Naive thymus-derived CD4-positive, alpha-beta T cell (primary cell): ENCODE data around the gene RORB. TPM values are rescaled to one million over a fixed set of nuclear protein-coding genes. Genes with fewer than 3 reads are reported as not detected.

Experiments
- ATAC-seq: fragments of 150-1000 bp; cut with Tn5 transposase; 2 replicates; pipeline ENCODE4 v1.10.0; 2021; ENCODE audit warnings: mild to moderate bottlenecking, moderate library complexity
- CTCF ChIA-PET: fragments of 350-600 bp; sonication (Branson Sonifier 250); formaldehyde crosslinking; loops from one replicate; lab custom pipeline; 2021; ENCODE audit warnings: antibody characterized with exemption; lab: Charles Lee
- POLR2A ChIA-PET: fragments of 350-600 bp; sonication (Branson Sonifier 250); formaldehyde crosslinking; loops from one replicate; lab custom pipeline; 2021; ENCODE audit warnings: antibody characterized with exemption, inconsistent platforms; lab: Charles Lee
- DNase-seq, 9 donors: peaks; one replicate each; pipeline versions ENCODE4 v3.0.0 to v3.0.0-alpha.2; 2020 to 2022; ENCODE audit warnings: mixed read lengths in 1 of 9
- H3K27ac ChIP-seq: one replicate; pipeline ENCODE4 v1.7.0; 2013; ENCODE audit warnings: mild to moderate bottlenecking, low read depth, low read length, moderate library complexity
- H3K27me3 ChIP-seq, 2 donors: one replicate each; pipeline ENCODE4 v1.7.0; 2013; ENCODE audit warnings: low read length in 2 of 2, mild to moderate bottlenecking in 2 of 2, moderate library complexity in 2 of 2; ENCODE audit not compliant: control insufficient read depth in 2 of 2, insufficient read depth in 2 of 2
- H3K36me3 ChIP-seq, 3 experiments: 1 replicate in 2 of 3; 2 replicates in 1 of 3; pipeline ENCODE4 v1.7.0; 2013; ENCODE audit warnings: low read length in 3 of 3, mild to moderate bottlenecking in 3 of 3, moderate library complexity in 1 of 3; ENCODE audit not compliant: insufficient read depth in 3 of 3, control insufficient read depth in 2 of 3
- H3K4me1 ChIP-seq, 2 donors: one replicate each; pipeline ENCODE4 v1.7.0; 2013; ENCODE audit warnings: low read length in 2 of 2, mild to moderate bottlenecking in 2 of 2, moderate library complexity in 1 of 2; ENCODE audit not compliant: control insufficient read depth in 2 of 2, insufficient read depth in 2 of 2
- H3K4me3 ChIP-seq: 2 replicates; pipeline ENCODE4 v1.7.0; 2013; ENCODE audit warnings: mild to moderate bottlenecking, low read length
- H3K9me3 ChIP-seq, 3 experiments: 1 replicate in 2 of 3; 2 replicates in 1 of 3; pipeline ENCODE4 v1.7.0; 2013; ENCODE audit warnings: low read length in 3 of 3; ENCODE audit not compliant: control insufficient read depth in 2 of 3
- H3K27ac Mint-ChIP-seq, 9 donors: one replicate each; pipeline ENCODE4 v1.8.0; 2020 to 2022; ENCODE audit warnings: mixed read lengths in 9 of 9, mild to moderate bottlenecking in 8 of 9, moderate library complexity in 5 of 9, inconsistent platforms in 2 of 9
- H3K27me3 Mint-ChIP-seq, 5 donors: one replicate each; pipeline ENCODE4 v1.8.0; 2021 to 2022; ENCODE audit warnings: mixed read lengths in 5 of 5, mild to moderate bottlenecking in 1 of 5
- H3K36me3 Mint-ChIP-seq, 5 donors: one replicate each; pipeline ENCODE4 v1.8.0; 2020 to 2022; ENCODE audit warnings: mixed read lengths in 5 of 5, mild to moderate bottlenecking in 3 of 5, inconsistent platforms in 1 of 5
- H3K4me1 Mint-ChIP-seq, 7 donors: one replicate each; pipeline ENCODE4 v1.8.0; 2020 to 2022; ENCODE audit warnings: mixed read lengths in 7 of 7, mild to moderate bottlenecking in 3 of 7, inconsistent platforms in 1 of 7
- H3K4me3 Mint-ChIP-seq, 10 donors: one replicate each; pipeline ENCODE4 v1.8.0; 2020 to 2022; ENCODE audit warnings: mild to moderate bottlenecking in 10 of 10, mixed read lengths in 10 of 10, moderate library complexity in 6 of 10, inconsistent platforms in 2 of 10
- H3K9me3 Mint-ChIP-seq, 11 donors: one replicate each; pipeline ENCODE4 v1.8.0; 2020 to 2022; ENCODE audit warnings: mixed read lengths in 11 of 11, mild to moderate bottlenecking in 4 of 11, inconsistent platforms in 1 of 11, moderate library complexity in 1 of 11
- intact Hi-C, 2 donors: fragments of 100-400 bp; cut with micrococcal nuclease; formaldehyde crosslinking; loops; one replicate each; pipeline ENCODE4 v1.15.1; 2023
- polyA plus RNA-seq, 2 donors: library from polyadenylated mRNA; unstranded; fragments of 300-500 nt; fragmentation: Illumina TruSeq; gene quantifications; one replicate each; pipeline ENCODE4 v1.2.3, GENCODE V29; 2021
- total RNA-seq, 6 experiments: library from RNA in 5 of 6; stranded (reverse) in 5 of 6; gene quantifications; 1 replicate in 5 of 6; 2 replicates in 1 of 6; pipeline ENCODE4 v1.2.3 and lab custom pipeline; 2021 to 2026

RORB gene
- total and polyA plus RNA-seq, 7 experiments from 2014 or later: 0.12 TPM; not detected in 6

- H3K27me3 ChIP-seq: no peaks in the 10 kb centered on the region
- no peak overlapping the region for H3K27ac Mint-ChIP-seq
- no peak for DNase-seq
- no peaks in the 10 kb centered on the region for H3K9me3 ChIP-seq
- H3K4me1 Mint-ChIP-seq: no peaks in the 10 kb centered on the region
- H3K9me3 Mint-ChIP-seq: peaks cover 0 to 8% (median 3%) of the 10 kb centered on the region in 11 donors
- no peaks in the 10 kb centered on the region for H3K36me3 ChIP-seq
- H3K4me3 Mint-ChIP-seq: no peak overlapping the region
- peaks cover 0 to 5% (median 0%) of the 10 kb centered on the region in 5 donors for H3K27me3 Mint-ChIP-seq
- no peaks in the 10 kb centered on the region for H3K4me1 ChIP-seq
- ChIA-PET POLR2A (no interaction called here), CTCF (no interaction called here)
- intact Hi-C loops: no loop called here
- H3K36me3 Mint-ChIP-seq: no peaks in the 10 kb centered on the region
- ATAC-seq: no peak
- H3K27ac ChIP-seq: no peak overlapping the region
- no peak overlapping the region for H3K4me3 ChIP-seq
Measured at GRCh38 chr9:74479711-74480110, 17.4 kb upstream of the RORB start.

DNA sequence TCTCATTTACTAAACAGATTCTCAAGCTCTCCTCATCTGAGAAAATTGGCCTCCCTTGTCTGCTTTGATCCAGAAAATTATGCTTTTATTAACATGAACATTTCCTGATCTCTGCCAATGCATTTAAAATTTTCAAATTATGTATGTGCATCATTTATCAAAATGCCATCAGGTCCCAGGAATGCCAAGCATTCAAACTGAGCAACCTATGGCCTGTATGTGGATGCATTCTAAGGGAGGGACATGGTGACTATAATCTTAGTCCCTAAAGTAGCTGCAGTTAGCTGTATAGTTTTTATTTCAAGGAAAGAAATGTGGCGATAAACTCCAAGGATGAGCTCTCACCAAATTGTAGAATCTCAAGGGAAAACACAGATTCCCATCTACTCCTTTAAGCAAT, 9.7 kb upstream of the RORB start:
- no peaks in the 10 kb centered on the region for H3K4me1 Mint-ChIP-seq
- no peaks in the 10 kb centered on the region for H3K9me3 ChIP-seq
- ATAC-seq: no peak
- H3K27me3 Mint-ChIP-seq: peaks cover 0 to 8% (median 7%) of the 10 kb centered on the region in 5 donors
- no peak overlapping the region for H3K27ac ChIP-seq
- H3K27ac Mint-ChIP-seq: no peak overlapping the region
- no peaks in the 10 kb centered on the region for H3K36me3 ChIP-seq
- ChIA-PET POLR2A (no interaction called here), CTCF (no interaction called here)
- intact Hi-C loops: no loop called here
- peaks cover 0 to 4% (median 0%) of the 10 kb centered on the region in 11 donors for H3K9me3 Mint-ChIP-seq
- H3K36me3 Mint-ChIP-seq: no peaks in the 10 kb centered on the region
- no peak overlapping the region for H3K4me3 ChIP-seq
- no peaks in the 10 kb centered on the region for H3K27me3 ChIP-seq
- DNase-seq: no peak
- no peaks in the 10 kb centered on the region for H3K4me1 ChIP-seq
- no peak overlapping the region for H3K4me3 Mint-ChIP-seq

GRCh38 chr9:74493512-74493911, 3.6 kb upstream of the RORB start:
- H3K27ac ChIP-seq: no peak overlapping the region
- H3K36me3 ChIP-seq: no peaks in the 10 kb centered on the region
- H3K4me3 ChIP-seq: no peak overlapping the region
- DNase-seq (no peak), ATAC-seq (no peak)
- Mint-ChIP-seq H3K27me3 (peaks cover 39 to 54% (median 41%) of the 10 kb centered on the region in 5 donors), H3K36me3 (no peaks in the 10 kb centered on the region), H3K9me3 (peaks cover 0 to 5% (median 0%) of the 10 kb centered on the region in 11 donors), H3K4me3 (no peak overlapping the region), H3K27ac (no peak overlapping the region), H3K4me1 (peaks cover 9 to 22% (median 17%) of the 10 kb centered on the region in 7 donors)
- no peaks in the 10 kb centered on the region for H3K9me3 ChIP-seq
- ChIA-PET POLR2A (no interaction called here), CTCF (no interaction called here)
- peaks cover 0 to 8% of the 10 kb centered on the region in 2 donors for H3K27me3 ChIP-seq
- intact Hi-C loops: loop anchor here in 1 of 2 donors (10.0 kb wide), 3 partner anchors 169 to 651 kb away; partner anchors contain the start of gene C9orf40
- no peaks in the 10 kb centered on the region for H3K4me1 ChIP-seq

DNA sequence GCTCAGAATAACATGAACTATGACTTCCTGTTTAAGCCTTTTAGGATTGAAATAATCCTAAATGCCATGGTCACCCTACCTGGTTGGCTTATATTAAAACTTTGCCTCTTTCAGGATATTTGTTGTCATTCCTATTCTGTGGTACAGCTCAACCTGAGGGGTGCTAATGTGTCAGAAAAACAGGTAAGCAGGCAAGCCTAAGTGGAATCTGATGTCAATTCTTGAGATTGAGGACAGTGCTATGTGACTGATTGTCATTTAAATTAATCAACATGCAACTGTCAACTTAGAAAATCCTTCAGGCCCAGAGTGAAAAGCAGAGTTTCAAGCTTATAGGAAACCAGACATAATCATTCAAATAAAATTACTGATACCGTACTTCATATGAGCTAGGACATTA, 2.6 kb upstream of the RORB start:
- Histone ChIP-seq H3K27me3 (peaks cover 0 to 8% of the 10 kb centered on the region in 2 donors), H3K36me3 (no peaks in the 10 kb centered on the region), H3K4me3 (no peak overlapping the region), H3K27ac (no peak overlapping the region), H3K9me3 (no peaks in the 10 kb centered on the region), H3K4me1 (no peaks in the 10 kb centered on the region)
- ChIA-PET CTCF (no interaction called here), POLR2A (no interaction called here)
- Mint-ChIP-seq H3K9me3 (peaks cover 0 to 5% (median 0%) of the 10 kb centered on the region in 11 donors), H3K27ac (no peak overlapping the region), H3K4me3 (no peak overlapping the region), H3K36me3 (no peaks in the 10 kb centered on the region), H3K4me1 (peaks cover 11 to 29% (median 24%) of the 10 kb centered on the region in 7 donors), H3K27me3 (peaks cover 46 to 62% (median 49%) of the 10 kb centered on the region in 5 donors)
- DNase-seq (no peak), ATAC-seq (no peak)
- intact Hi-C loops: loop anchor here in 1 of 2 donors (10.0 kb wide), 3 partner anchors 170 to 650 kb away; partner anchors contain the start of gene C9orf40

DNA sequence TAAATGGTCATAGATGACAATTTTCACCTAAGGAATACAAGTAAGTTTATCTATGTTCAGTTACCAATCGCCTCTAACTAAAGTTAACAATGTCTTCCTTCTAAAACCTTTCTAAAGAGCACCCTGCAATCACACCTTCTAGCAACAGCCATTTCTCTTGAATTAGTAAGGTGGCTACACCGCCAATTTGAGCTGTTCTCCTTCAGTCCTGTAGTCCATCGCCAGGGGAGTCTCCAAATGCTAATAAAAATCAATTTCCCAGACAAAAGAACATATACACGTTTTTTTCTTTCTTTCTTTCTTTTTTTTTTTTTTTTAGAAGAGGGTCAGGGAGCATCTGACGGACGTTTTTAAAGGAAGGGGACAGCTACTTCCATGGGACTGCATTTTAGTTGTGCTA, 729 bp upstream of the RORB start:
- ChIA-PET CTCF (interaction anchor here (0.5 kb wide), 1 partner anchor 287 kb away, joined by 4 read pairs; no protein-coding TSS in a partner anchor), POLR2A (no interaction called here)
- peaks cover 0 to 6% (median 0%) of the 10 kb centered on the region in 11 donors for H3K9me3 Mint-ChIP-seq
- intact Hi-C loops: loop anchor here in 1 of 2 donors (2.0 to 10.0 kb wide), 4 partner anchors 172 to 1364 kb away; partner anchors contain the start of gene C9orf40
- H3K4me3 Mint-ChIP-seq: peak overlapping the region; percentile 80 to 95 (median 88)
- H3K27me3 Mint-ChIP-seq: peaks cover 62 to 81% (median 66%) of the 10 kb centered on the region in 5 donors
- H3K27ac Mint-ChIP-seq: no peak overlapping the region
- no peaks in the 10 kb centered on the region for H3K36me3 ChIP-seq
- no peaks in the 10 kb centered on the region for H3K4me1 ChIP-seq
- no peaks in the 10 kb centered on the region for H3K36me3 Mint-ChIP-seq
- no peaks in the 10 kb centered on the region for H3K9me3 ChIP-seq
- peaks cover 0 to 8% of the 10 kb centered on the region in 2 donors for H3K27me3 ChIP-seq
- H3K4me1 Mint-ChIP-seq: peaks cover 11 to 39% (median 33%) of the 10 kb centered on the region in 7 donors
- ATAC-seq (no peak), DNase-seq (no peak)
- no peak overlapping the region for H3K27ac ChIP-seq
- no peak overlapping the region for H3K4me3 ChIP-seq

GRCh38 chr9:74497748-74498620, 849 bp downstream of the RORB start:
- H3K4me3 ChIP-seq: peak overlapping the region; percentile 53
- H3K9me3 ChIP-seq: no peaks in the 10 kb centered on the region
- H3K27me3 ChIP-seq: peaks cover 0 to 8% of the 10 kb centered on the region in 2 donors
- intact Hi-C loops: loop anchor here in 1 of 2 donors (2.0 to 10.0 kb wide), 4 partner anchors 173 to 1365 kb away; partner anchors contain the start of gene C9orf40
- Mint-ChIP-seq H3K9me3 (peaks cover 0 to 4% (median 0%) of the 10 kb centered on the region in 11 donors), H3K4me3 (peak overlapping the region; percentile 80 to 95 (median 88)), H3K4me1 (peaks cover 11 to 39% (median 33%) of the 10 kb centered on the region in 7 donors), H3K36me3 (no peaks in the 10 kb centered on the region), H3K27me3 (peaks cover 60 to 72% (median 69%) of the 10 kb centered on the region in 5 donors), H3K27ac (peak overlapping the region in 3 of 9 donors; percentile 30 to 75 (median 73))
- ChIA-PET POLR2A (no interaction called here), CTCF (no interaction called here)
- ATAC-seq (no peak), DNase-seq (peak in 1 of 9 donors; percentile 29)
- no peaks in the 10 kb centered on the region for H3K4me1 ChIP-seq
- no peaks in the 10 kb centered on the region for H3K36me3 ChIP-seq
- H3K27ac ChIP-seq: no peak overlapping the region
